Epithelial cell of esophagus (primary cell): Measurements from ENCODE around the gene TMEM205.
A peak's percentile ranks its signal among the peaks of the same experiment; 100 is the strongest.
"Not testable (repeated sequence)": the region's sequence is repeated elsewhere in the genome, so short reads cannot be mapped to it uniquely, and the experiment has no call there.

Experiments
- DNase-seq: peaks from one replicate; pipeline ENCODE4 v3.0.0; 2010; ENCODE audit warnings: low read depth
- H3K4me3 ChIP-seq: 2 replicates; pipeline ENCODE4 v1.5.1; 2011; ENCODE audit warnings: mild to moderate bottlenecking, low read length, control low read depth
- TF ChIP-seq, protein P1 (sequence below): IDR thresholded peaks from 2 replicates; pipeline ENCODE4 v1.5.1; 2011; ENCODE audit warnings: low read depth, mild to moderate bottlenecking, low read length, control low read depth, inconsistent platforms; ENCODE audit not compliant: insufficient read depth; ENCODE audit errors: missing control alignments

TMEM205 gene

GRCh38 chr19:11361037-11361770 lies 15.1 kb upstream of the TMEM205 start:
- TF ChIP-seq, protein P1, sequence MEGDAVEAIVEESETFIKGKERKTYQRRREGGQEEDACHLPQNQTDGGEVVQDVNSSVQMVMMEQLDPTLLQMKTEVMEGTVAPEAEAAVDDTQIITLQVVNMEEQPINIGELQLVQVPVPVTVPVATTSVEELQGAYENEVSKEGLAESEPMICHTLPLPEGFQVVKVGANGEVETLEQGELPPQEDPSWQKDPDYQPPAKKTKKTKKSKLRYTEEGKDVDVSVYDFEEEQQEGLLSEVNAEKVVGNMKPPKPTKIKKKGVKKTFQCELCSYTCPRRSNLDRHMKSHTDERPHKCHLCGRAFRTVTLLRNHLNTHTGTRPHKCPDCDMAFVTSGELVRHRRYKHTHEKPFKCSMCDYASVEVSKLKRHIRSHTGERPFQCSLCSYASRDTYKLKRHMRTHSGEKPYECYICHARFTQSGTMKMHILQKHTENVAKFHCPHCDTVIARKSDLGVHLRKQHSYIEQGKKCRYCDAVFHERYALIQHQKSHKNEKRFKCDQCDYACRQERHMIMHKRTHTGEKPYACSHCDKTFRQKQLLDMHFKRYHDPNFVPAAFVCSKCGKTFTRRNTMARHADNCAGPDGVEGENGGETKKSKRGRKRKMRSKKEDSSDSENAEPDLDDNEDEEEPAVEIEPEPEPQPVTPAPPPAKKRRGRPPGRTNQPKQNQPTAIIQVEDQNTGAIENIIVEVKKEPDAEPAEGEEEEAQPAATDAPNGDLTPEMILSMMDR, result no peak
- no peak overlapping the region for H3K4me3 ChIP-seq
- DNase-seq, result peak; percentile 38

DNA sequence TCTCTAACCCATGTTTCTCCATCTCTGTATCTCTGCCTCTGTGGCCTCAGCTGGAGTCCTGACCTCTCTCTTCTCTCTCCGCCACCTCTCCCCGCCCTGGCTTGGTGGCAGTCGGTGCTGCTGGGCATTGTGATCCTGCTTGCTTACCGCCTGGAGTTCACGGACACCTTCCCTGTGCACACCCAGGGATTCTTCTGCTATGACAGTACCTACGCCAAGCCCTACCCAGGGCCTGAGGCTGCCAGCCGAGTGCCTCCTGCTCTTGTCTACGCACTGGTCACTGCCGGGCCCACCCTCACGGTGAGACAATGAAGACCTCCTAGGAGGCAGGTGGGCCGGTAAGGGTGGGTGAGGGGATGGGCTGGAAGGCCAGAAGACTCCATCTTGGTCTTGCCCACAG lies 13.4 kb upstream of the TMEM205 start:
- TF ChIP-seq, protein P1, result no peak
- DNase-seq, result peak; percentile 53
- H3K4me3 ChIP-seq, result no peak overlapping the region

GRCh38 chr19:11356676-11357550 lies 10.8 kb upstream of the TMEM205 start:
- H3K4me3 ChIP-seq, result no peak overlapping the region
- no peak for DNase-seq

GRCh38 chr19:11356074-11356397 lies 10.0 kb upstream of the TMEM205 start:
- TF ChIP-seq, protein P1, result no peak
- H3K4me3 ChIP-seq, result peak overlapping the region; percentile 63
- no peak for DNase-seq

More at GRCh38 chr19:11356676-11357550, 10.8 kb upstream of the TMEM205 start:
- TF ChIP-seq, protein P1, result no peak

DNA sequence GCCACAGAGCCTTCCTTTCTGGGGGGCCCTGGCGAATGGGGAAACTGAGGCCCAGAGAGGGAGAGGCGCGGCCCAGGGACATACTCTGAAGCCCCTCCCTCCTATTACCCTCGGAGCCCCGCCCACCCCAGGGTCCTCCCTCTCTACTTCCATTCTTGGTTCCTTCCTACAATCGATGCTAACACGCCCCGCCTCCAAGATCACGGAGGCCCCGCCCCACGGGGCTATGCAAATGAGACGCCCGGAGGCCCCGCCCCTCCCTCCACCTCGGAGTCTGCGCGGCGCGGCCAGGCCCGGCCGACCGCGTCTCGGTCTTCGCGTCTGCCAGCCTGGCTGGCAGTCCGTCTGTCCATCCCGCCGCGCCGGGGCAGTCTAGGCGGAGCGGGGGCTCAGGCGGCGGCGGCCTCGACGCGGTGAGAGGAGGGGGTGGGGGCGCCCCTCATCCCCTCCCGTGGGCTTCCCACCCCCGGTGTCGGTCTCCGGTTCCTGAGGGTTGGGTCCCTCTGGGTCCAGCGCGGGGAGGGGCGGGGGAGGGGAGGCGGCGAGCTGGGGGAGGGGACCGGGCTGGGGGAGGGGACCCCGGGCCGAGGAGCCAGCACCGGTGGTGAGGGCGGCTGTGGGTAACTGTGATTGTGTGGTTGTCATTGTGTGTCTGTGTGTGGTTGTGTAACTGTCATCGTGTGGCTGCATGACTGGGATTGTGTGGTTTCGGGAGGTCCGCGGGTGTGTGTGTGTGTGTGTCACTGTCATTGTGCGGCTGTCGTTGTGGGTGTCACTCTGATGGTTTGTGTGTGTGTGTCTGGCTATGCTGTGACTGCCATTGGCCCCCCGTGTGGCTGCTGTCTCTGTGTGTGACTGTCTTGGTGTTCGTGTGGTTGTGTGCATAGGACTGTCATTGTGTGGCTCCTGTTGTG lies 9.3 kb upstream of the TMEM205 start, which contains the start of gene PLPPR2:
Gene PLPPR2, plus strand, starts transcription at position 273 of the 914 bp plus-strand sequence. CDS start 2,242 bp downstream, outside the sequence.
- H3K4me3 ChIP-seq, result peak within 1 kb of the TSS; percentile 63
- TF ChIP-seq, protein P1, result no peak
- peak; percentile 90 for DNase-seq

DNA sequence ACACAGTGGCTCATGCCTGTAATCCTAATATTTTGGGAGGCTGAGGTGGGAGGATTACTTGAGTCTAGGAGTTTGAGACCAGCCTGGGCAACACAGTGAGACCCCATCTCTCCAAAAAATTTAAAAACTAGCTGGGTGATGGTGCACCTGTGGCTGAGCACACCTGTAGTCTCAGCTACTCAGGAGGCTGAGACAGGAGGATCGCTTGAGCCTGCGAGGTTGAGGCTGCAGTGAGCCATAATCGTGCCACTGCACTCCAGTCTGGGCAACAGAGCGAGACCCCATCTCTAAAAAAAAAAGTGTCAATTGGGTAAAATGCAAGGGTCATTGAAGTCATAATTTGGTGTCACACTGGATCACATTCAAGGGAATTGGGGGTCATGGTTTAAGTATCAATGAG lies 8.0 kb upstream of the TMEM205 start:
- H3K4me3 ChIP-seq, DNase-seq: not testable (repeated sequence)

- H3K4me3 ChIP-seq, result no peak overlapping the region
- TF ChIP-seq, protein P1, result no peak
- no peak for DNase-seq
Observed at GRCh38 chr19:11349171-11349570, 3.1 kb upstream of the TMEM205 start.
